Panc1 (cell line): ENCODE data around the gene RNF169. TPM values are rescaled to one million over a fixed set of nuclear protein-coding genes. Genes with fewer than 3 reads are reported as not detected.

Experiments used
- ATAC-seq: fragments of 200-7000 bp; cut with Tn5 transposase; 2 replicates; pipeline ENCODE4 v1.9.1; 2020; ENCODE audit warnings: mild to moderate bottlenecking, moderate library complexity
- BruUV-seq: library from RNA; stranded (reverse); fragments of 400-500 nt; replicated peaks from 2 replicates; lab custom pipeline; 2021; lab: Mats Ljungman, UMichigan
- CTCF ChIA-PET: fragments of 300-600 bp; sonication (Branson Sonifier 250); formaldehyde crosslinking; loops from one replicate; lab custom pipeline; 2022; ENCODE audit warnings: antibody characterized with exemption; lab: Charles Lee
- POLR2A ChIA-PET: fragments of 300-600 bp; sonication (Branson Sonifier 250); formaldehyde crosslinking; loops from one replicate; lab custom pipeline; 2022; ENCODE audit warnings: antibody characterized with exemption; lab: Charles Lee
- DNase-seq: peaks from one replicate; pipeline ENCODE4 v3.0.0-alpha.2; 2010; ENCODE audit warnings: low read depth, low spot score
- H3K27ac ChIP-seq: 2 replicates; pipeline ENCODE4 v1.5.1; 2011; ENCODE audit warnings: mild to moderate bottlenecking, low read length, inconsistent platforms
- H3K27me3 ChIP-seq: fragments of 200-500 bp; sonication (Bioruptor generic); 2 replicates; pipeline ENCODE4 v1.6.0; 2014; ENCODE audit warnings: low read length, inconsistent platforms; ENCODE audit not compliant: control insufficient read depth, insufficient read depth
- H3K36me3 ChIP-seq: fragments of 200-500 bp; sonication (Bioruptor generic); 2 replicates; pipeline ENCODE4 v1.5.1; 2014; ENCODE audit warnings: inconsistent platforms, mild to moderate bottlenecking, low read length, moderate library complexity; ENCODE audit not compliant: control insufficient read depth, insufficient read depth
- H3K4me1 ChIP-seq: 2 replicates; pipeline ENCODE4 v1.5.1; 2011; ENCODE audit warnings: inconsistent platforms, mild to moderate bottlenecking, low read length, moderate library complexity; ENCODE audit not compliant: control insufficient read depth, insufficient read depth
- H3K4me3 ChIP-seq, 2 experiments: 2 replicates each; pipeline ENCODE4 v1.5.1; 2011 to 2012; ENCODE audit warnings: low read depth in 2 of 2, low read length in 2 of 2, mild to moderate bottlenecking in 2 of 2, inconsistent platforms in 1 of 2, moderate library complexity in 1 of 2
- H3K9me3 ChIP-seq: fragments of 200-500 bp; sonication (Bioruptor generic); 2 replicates; pipeline ENCODE4 v1.5.1; 2014; ENCODE audit warnings: low read depth, mild to moderate bottlenecking, inconsistent platforms, low read length, moderate library complexity; ENCODE audit not compliant: control insufficient read depth, insufficient read depth
- CTCF ChIP-seq: fragments of 450-650 bp; IDR thresholded peaks from 2 replicates; pipeline ENCODE4 v1.5.1; 2017; ENCODE audit warnings: mild to moderate bottlenecking
- POLR2AphosphoS5 ChIP-seq: IDR thresholded peaks from 2 replicates; pipeline ENCODE4 v1.6.1; 2012; ENCODE audit warnings: mild to moderate bottlenecking, low read depth, low read length, moderate library complexity
- REST ChIP-seq, 2 experiments: IDR thresholded peaks; 2 replicates each; pipeline ENCODE4 v1.6.1; 2011 to 2012; ENCODE audit warnings: low read depth in 2 of 2, control low read depth in 1 of 2, low read length in 1 of 2, mild to moderate bottlenecking in 1 of 2, moderate library complexity in 1 of 2; ENCODE audit not compliant: insufficient read depth in 1 of 2
- SIN3A ChIP-seq: IDR thresholded peaks from 2 replicates; pipeline ENCODE4 v1.6.1; 2012; ENCODE audit warnings: low read depth, mild to moderate bottlenecking, low read length, moderate library complexity, borderline replicate concordance; ENCODE audit not compliant: insufficient read depth
- TCF7L2 ChIP-seq: IDR thresholded peaks from 2 replicates; pipeline ENCODE4 v1.6.1; 2011; ENCODE audit warnings: mild to moderate bottlenecking, low read depth, low read length, inconsistent platforms
- in situ Hi-C: cut with HindIII; loops from 2 replicates; pipeline ENCODE4 v1.10.0; 2016; ENCODE audit warnings: low sequenced_read_pairs, low pct_unique_long_range_greater_than_20kb
- intact Hi-C: fragments of 100-400 bp; cut with micrococcal nuclease; formaldehyde crosslinking; loops from one replicate; pipeline ENCODE4 v1.10.0; 2022; ENCODE audit not compliant: unreplicated experiment
- total RNA-seq: library from RNA; stranded (reverse); gene quantifications from one replicate; pipeline ENCODE4 v1.2.1, GENCODE V29; 2021; ENCODE audit not compliant: unreplicated experiment

The RNF169 gene
- total RNA-seq, 1 experiment from 2014 or later = 23.6 TPM

GRCh38 chr11:74863410-74863809 is 114.8 kb downstream of the RNF169 start:
- Histone ChIP-seq H3K9me3 (peaks cover 26% of the 10 kb centered on the region), H3K4me3 (no peak overlapping the region), H3K36me3 (no peaks in the 10 kb centered on the region), H3K27ac (no peak overlapping the region), H3K27me3 (no peaks in the 10 kb centered on the region), H3K4me1 (no peaks in the 10 kb centered on the region)
- intact Hi-C loops (no loop called here), in situ Hi-C loops (no loop called here)
- ChIA-PET CTCF (no interaction called here), POLR2A (no interaction called here)
- DNase-seq = no peak
- ATAC-seq = no peak
- no peak for TF ChIP-seq REST (IDR thresholded peaks at IDR 0.05; ENCODE audit: insufficient read depth in 1 of 2, low read depth in 2 of 2, low read length in 1 of 2)
- no peak for TF ChIP-seq TCF7L2
- TF ChIP-seq POLR2AphosphoS5 = no peak
- no peak for TF ChIP-seq CTCF
- TF ChIP-seq SIN3A = no peak
- BruUV-seq = no TSS peak

DNA sequence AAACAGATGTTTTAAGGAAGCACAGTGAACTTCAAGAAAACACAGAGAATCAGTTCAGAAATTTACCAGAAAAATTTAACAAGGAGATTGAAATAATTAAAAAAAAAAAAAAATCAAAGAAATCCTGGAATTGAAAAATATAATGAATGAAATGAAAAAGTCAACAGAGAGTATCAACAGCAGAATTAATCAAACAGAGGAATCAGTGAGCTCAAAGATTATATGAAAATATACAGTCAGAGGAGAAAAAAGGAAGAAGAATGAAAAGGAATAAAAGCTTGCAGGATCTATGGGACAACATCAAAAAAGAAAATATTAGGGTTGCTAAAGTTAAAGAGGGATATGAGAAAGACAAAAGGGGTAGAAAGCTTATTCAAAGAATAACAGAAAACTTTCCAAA is 117.9 kb downstream of the RNF169 start:
- H3K9me3 ChIP-seq = peaks cover 41% of the 10 kb centered on the region
- H3K27ac ChIP-seq = no peak overlapping the region
- H3K4me3 ChIP-seq = no peak overlapping the region
- BruUV-seq = no TSS peak
- in situ Hi-C loops = no loop called here
- H3K27me3 ChIP-seq = no peaks in the 10 kb centered on the region
- ChIA-PET POLR2A (no interaction called here), CTCF (no interaction called here)
- H3K36me3 ChIP-seq = no peaks in the 10 kb centered on the region
- no peak for TF ChIP-seq POLR2AphosphoS5
- TF ChIP-seq TCF7L2 = no peak
- TF ChIP-seq SIN3A = no peak
- TF ChIP-seq REST (IDR thresholded peaks at IDR 0.05; ENCODE audit: insufficient read depth in 1 of 2, low read depth in 2 of 2, low read length in 1 of 2) = no peak
- no peak for TF ChIP-seq CTCF
- H3K4me1 ChIP-seq = no peaks in the 10 kb centered on the region
- intact Hi-C loops = no loop called here
- DNase-seq (no peak), ATAC-seq (no peak)
